Measurements from ENCODE around the gene CNTF. TPM values are rescaled to one million over a fixed set of nuclear protein-coding genes. Genes with fewer than 3 reads are reported as not detected.

Gene CNTF
- total and polyA plus RNA-seq, 10 of the 15 experiments (the other 5 are each of a cell fraction or from before 2014, with no cell fraction given), result 0.16 to 2.3 (median 0.73) TPM

DNA sequence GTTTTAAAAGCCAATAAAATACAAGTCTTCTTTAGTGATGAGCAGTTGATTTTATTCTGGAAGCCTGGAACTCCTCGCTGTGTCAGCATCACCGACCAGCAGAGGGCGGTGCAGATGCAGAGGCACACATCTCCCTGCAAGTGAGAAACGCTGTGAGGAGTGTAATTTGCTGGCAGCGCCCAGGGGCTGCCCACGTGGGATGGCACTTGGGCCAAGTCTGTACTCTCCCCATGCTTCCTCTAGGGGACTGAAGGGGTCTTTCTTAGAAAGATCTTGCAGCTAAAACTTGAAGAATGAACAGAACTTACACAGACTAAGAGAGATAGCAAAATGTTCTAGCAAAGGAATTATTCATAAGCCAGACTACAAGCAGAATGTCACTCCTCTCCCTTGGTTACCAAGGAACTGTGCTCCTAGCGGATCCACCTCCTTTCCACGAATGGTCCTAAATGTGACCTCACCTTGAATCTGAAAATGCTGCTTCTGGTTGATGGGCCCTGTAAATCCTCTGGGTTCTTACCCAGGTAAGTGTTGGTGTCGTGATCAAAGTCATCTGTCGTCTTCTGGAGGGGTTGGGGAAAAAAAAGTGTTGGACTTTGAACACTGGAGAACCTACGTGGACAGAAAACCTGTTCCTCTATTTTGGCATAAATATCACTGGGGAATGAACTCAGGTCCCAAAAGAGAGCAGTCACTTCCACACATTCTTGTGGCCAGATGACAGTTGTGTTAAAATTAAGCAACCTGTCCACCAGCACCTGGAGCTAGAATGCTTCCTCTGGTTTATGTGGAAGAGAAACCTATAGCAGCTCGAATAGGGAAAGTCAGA lies 31.8 kb downstream of the CNTF start (continued):
- TF ChIP-seq YY1 (IDR thresholded peaks at IDR 0.05; ENCODE audit: low read depth, low read length) (peak; percentile 46; the same call in 1 of the 2 replicates), BMI1 (IDR thresholded peaks at IDR 0.05; ENCODE audit: borderline replicate concordance) (no peak)

GRCh38 chr11:58654908-58655296 lies 32.4 kb downstream of the CNTF start:
- CTCF ChIA-PET, result interaction anchor here (1.0 to 5.7 kb wide), 20 partner anchors 9 to 745 kb away, joined by 3 to 49 read pairs (median 5); partner anchors contain the start of genes CNTF and LPXN
- SMC1A ChIA-PET (ENCODE audit: uncharacterized antibody, unreplicated experiment), result interaction anchor here (0.7 to 2.3 kb wide), 7 partner anchors 8 to 404 kb away, joined by 3 to 11 read pairs (median 7); no protein-coding TSS in a partner anchor
- intact Hi-C loops (cut with micrococcal nuclease; ENCODE audit: unreplicated experiment) (loop anchor here (1.0 to 5.0 kb wide), 6 partner anchors 20 to 504 kb away; no protein-coding TSS in a partner anchor), in situ Hi-C loops (cut with MboI) (loop anchor here (5.0 to 10.0 kb wide), 2 partner anchors 132 to 500 kb away; no protein-coding TSS in a partner anchor)
- POLR2A ChIA-PET, result interaction anchor here (1.0 to 1.4 kb wide), 3 partner anchors 25 to 78 kb away, joined by 3 to 4 read pairs (median 4); no protein-coding TSS in a partner anchor
- Histone ChIP-seq H3K27me3 (replicated peaks in 1 of 2; ENCODE audit: control insufficient read depth in 2 of 2, insufficient read depth in 2 of 2, low read length in 1 of 2) (no peaks in the 10 kb centered on the region), H3K79me2 (ENCODE audit: control insufficient read depth, insufficient read depth, low read length) (no peaks in the 10 kb centered on the region), H3K27ac (ENCODE audit: control insufficient read depth, insufficient read depth) (no peak overlapping the region), H3K4me2 (ENCODE audit: control insufficient read depth, insufficient read depth) (0 out of 2 replicates have a peak overlapping the region, but pooled peaks have one; percentile 8), H3K9ac (ENCODE audit: control insufficient read depth, insufficient read depth, low read length) (no peak overlapping the region), H3K9me3 (replicated peaks; ENCODE audit: control insufficient read depth, insufficient read depth, low read length) (no peaks in the 10 kb centered on the region), H2AFZ (ENCODE audit: control insufficient read depth, low read depth, low read length) (no peak overlapping the region), H3K4me3 (no peak overlapping the region), H4K20me1 (ENCODE audit: control insufficient read depth, insufficient read depth) (no peaks in the 10 kb centered on the region), H3K36me3 (ENCODE audit: control insufficient read depth in 2 of 2, insufficient read depth in 2 of 2, low read length in 1 of 2) (no peaks in the 10 kb centered on the region), H3K4me1 (ENCODE audit: control insufficient read depth, insufficient read depth, low read length) (peaks cover 4% of the 10 kb centered on the region; the same call in 1 of the 2 replicates)
- FAIRE-seq (no peak), DNase-seq (ENCODE audit: low read depth, low spot score) (no peak), ATAC-seq (peak; percentile 76)
- WGBS (ENCODE audit: insufficient coverage, insufficient replicate concordance, low lambda C conversion rate, missing lambda C conversion rate), result 93% methylated on average over 1 of the region's 1 CpG
- RAD21 ChIA-PET (ENCODE audit: unreplicated experiment), result interaction anchor here (0.9 to 3.8 kb wide), 5 partner anchors 19 to 404 kb away, joined by 3 to 13 read pairs (median 5); no protein-coding TSS in a partner anchor
- TF ChIP-seq ZZZ3 (IDR thresholded peaks at IDR 0.05; ENCODE audit: control insufficient read depth, insufficient read length, low read depth), result no peak
- BruUV-seq (replicated peaks), result no TSS peak

Measured in GM12878 (cell line).